ENCODE measurements around the gene INHBB.

DNA sequence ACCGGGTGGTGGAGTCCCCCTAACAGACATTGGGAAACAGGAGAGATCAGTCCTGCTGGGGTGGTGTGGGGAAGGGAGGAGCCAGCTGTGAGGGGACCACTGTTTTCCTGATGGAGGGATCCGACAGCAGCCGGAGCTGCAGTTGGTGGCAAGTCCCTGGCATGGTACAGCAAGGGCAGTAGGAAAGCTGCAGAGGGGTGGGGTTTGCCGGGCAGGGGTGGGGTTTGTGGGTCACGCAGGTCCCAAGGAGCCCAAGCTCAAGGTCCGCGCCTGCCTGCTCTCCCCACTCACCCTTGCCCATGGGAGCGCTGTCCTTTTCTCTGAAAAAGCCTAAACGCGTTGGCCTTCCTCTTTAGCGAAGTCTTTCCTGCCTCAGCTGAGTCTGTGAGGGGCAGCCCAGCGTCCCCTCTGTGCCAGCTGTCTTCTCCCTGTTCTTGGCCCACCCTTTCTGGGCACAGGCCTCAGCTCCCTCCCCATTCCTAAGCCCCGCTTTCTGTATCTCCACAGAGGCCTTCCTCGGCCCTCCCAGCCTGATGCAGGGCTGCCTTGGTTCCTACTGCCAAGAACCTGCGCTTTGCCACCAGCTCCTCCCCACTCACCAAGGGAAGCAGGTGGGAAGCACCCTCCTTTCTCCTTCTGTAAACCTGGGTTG, 29.3 kb upstream of the INHBB start:
- TF ChIP-seq POLR2A (IDR thresholded peaks at IDR 0.05) (no peak), EP300 (IDR thresholded peaks at IDR 0.05; ENCODE audit: low read depth) (no peak)
- TF ChIP-seq, protein P1, sequence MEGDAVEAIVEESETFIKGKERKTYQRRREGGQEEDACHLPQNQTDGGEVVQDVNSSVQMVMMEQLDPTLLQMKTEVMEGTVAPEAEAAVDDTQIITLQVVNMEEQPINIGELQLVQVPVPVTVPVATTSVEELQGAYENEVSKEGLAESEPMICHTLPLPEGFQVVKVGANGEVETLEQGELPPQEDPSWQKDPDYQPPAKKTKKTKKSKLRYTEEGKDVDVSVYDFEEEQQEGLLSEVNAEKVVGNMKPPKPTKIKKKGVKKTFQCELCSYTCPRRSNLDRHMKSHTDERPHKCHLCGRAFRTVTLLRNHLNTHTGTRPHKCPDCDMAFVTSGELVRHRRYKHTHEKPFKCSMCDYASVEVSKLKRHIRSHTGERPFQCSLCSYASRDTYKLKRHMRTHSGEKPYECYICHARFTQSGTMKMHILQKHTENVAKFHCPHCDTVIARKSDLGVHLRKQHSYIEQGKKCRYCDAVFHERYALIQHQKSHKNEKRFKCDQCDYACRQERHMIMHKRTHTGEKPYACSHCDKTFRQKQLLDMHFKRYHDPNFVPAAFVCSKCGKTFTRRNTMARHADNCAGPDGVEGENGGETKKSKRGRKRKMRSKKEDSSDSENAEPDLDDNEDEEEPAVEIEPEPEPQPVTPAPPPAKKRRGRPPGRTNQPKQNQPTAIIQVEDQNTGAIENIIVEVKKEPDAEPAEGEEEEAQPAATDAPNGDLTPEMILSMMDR (IDR thresholded peaks at IDR 0.05): no peak

All from transverse colon (tissue), 3 donors.